SW480 (cell line): ENCODE data around the gene MEIS2.

ENCODE experiments used
- DNase-seq: peaks from one replicate; pipeline ENCODE4 v3.0.0-alpha.2; 2016; ENCODE audit warnings: low spot score

Gene MEIS2

DNA sequence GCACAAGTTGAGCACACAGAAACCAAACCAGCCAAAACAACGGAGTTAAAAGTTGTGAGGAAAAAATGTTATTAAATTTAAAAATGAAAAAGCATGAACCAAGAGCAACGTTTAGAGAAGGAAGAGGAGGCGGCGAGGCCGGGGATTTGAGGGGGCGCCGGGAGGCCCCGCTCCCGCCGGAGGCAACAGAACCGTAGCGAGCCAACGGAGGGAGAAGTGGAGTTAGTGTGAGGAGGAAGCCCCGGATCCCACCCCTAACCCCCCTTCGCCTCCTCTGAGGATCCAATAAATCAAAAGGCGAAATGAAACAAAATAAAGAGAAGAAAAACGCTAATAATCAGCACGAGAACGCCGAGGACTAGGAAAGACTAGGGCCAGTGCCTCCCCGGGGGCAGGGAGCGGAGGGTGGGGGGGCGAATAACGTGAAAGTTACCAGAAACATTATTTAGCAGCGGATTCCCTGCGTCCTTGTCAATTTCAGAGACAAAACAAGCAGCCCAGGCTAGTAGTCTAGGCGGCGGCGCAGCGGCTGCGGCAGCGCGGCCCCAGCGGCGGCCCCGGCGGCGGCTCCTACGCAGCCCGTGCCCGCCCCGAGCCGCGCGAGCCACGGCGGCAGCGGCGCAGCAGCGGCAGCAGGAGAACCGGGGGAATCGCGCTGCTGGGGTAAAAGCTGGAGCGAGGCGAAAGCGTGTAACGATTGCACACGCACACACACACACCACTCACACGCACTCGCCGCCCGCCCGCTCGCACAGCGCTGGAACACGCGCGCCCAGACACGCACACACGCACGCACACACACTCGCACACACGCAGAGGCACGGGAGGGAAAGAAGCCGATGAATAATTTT lies 1.7 kb downstream of the MEIS2 start:
- peak; percentile 49 for DNase-seq

DNA sequence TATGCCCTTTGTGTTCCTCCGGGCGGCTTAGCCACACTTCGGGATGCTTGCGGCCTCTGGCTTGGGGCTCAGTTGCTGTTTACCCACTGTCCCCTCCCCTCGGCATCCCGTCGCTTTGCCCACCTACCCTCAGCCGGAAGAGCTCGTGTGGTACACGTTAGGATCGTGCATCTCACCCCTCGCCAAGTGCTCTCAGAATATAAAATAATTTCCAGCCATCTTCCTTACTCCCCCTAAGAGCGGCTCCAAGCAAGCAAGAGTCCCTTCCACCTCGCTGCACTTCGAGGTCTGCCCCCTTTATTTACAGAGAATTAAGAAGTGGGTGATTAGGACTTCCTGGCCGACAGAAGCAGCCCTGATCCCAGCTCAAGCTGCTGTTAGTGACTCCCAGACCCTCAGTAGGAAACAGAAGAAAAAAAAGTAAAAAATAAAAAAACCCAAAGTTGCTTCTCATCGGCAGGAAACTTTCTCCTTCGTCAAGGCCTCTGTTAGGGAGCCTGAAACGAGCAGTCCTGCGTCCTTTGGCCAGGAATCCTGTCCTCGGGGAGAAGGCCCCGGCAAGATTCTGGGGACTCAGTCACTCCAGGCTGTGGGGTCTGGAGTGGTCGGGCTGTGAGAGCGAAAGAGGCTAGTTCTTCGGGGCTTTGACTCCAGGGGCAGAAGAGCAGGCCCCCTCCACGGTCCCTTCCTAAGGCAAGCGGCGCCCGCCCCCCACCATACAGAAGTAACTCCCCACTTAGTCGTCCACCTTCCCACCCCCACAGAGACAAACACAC lies 3.0 kb downstream of the MEIS2 start:
- DNase-seq: no peak

DNA sequence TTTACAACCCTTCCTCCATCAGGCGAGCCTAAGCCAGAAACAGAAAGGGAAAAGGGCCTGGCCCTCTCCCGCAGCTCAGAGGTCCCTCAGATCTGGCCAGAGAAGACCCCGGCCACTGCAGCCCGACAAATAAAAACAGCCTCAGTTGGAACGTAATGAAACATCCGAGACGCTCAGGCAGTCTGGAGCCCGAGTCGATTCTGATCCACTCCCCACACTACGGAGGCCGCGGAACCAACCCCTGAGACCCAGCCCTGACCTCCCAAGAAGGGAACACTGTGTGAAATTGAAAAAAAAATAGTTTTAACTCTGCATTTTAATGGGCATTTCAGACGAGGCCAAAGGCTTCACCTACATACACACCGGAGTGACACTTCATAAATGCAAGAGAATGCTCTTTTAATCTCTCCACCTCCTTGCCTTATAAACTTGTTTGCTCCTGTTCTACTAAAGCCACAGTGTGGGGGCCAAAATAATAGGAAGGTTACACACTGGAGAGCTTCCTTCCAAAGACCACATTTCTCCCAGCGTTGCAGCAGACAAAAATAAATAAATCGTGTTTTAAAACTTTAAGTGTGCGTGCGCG lies 3.7 kb downstream of the MEIS2 start:
- no peak for DNase-seq

DNA sequence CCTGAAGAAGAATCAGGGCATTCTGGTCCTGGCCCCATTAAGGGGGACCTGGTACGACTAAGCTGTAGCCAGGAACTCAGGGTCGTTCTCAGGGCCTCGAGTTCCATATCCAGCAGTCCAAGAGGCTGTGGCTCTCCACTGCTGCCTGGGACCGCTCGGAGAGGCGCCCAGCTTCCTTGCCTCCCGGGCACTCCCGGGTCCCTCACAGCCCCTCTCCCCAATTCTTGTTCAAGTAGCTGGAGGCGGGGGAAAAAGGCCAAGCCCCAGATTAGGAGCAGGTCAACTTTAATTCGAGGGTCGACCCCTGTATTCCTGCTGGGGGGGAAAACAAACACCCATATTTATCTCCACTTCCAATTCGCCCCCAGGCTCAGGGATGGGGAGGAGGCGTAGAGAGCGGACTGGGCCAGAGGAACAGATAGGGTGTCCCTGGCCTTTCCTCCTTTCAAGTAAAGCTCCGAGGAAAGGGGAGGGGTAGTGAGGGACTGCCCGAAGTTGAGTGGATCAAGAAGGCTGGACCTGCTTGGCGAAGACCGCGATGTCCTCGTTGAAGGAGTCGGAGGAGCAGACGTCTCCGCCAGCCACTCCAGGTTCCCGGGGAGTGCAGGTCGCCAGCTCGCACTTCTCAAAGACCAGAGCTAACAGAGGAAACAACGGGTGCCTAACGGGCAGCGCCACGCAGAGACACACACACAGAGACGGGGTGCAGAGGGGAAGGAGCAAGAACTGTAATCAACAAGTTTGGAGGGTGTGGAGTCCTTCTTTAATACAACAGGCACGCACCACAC lies 4.4 kb downstream of the MEIS2 start:
- no peak for DNase-seq

DNA sequence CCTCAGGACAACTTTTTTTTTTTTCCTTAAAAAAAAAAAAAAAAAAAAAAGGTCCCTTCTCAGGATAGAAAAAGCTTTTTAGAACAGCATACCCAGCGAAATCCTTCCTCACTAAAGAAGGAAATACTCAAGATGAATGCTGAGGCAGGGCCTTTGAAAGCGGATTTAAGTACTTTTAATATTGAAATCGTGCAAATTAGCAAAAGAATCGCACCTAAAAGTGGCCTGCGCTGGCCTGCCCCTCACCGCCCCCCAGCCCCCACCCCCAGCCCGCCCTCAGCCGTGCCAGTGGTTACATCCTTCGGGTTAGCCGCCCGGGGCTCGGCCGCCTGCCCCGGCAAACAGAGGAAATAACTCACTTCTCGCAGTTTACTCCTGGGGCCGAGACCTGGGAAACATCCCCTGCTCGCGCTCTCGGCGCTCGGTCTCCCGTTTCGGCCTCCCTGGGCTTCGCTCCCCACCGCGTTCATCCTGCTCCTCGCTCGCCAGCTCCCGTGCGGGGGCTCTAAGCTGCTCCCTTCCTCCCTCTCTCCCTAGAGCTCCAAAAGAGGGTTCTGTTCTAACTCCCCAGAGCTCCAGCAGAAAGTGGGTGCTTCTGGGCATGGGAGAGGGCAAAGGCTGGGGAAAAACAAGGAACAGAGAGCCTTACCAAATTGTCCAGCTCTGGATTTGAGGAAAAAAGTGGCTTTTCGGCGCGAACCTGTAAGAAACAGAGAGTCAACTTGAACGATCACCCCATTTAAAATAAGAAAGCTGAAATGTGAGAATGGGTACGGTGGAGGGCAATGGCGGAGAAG lies 5.2 kb downstream of the MEIS2 start:
- no peak for DNase-seq

DNA sequence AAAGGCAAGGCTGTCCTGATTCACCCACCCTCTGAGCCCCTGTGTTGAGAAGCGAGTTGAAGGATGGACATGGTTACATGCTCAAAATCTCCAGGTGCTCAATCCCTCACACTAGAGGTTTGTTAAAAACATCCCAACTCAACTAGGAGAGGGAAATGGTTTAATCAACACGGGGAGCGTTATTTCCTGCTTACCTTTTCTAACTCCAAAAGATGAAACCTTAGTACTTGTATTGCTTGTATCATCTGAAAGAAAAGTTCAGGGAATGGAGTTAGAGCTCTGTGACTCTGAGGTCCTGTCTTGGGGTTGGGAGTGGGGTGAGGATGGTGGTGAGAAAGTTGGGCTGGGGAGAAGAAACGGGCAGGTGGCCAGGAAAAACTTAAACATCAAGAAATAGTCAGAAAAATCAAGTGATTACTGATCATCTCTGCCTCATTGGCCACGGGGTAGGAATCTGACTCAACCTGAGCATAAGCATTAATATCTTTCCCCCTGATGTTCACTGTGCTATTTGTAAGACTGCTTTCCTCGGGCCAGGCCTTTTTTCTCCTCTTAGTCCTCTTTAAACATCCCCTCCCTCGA lies 5.9 kb downstream of the MEIS2 start:
- no peak for DNase-seq

DNA sequence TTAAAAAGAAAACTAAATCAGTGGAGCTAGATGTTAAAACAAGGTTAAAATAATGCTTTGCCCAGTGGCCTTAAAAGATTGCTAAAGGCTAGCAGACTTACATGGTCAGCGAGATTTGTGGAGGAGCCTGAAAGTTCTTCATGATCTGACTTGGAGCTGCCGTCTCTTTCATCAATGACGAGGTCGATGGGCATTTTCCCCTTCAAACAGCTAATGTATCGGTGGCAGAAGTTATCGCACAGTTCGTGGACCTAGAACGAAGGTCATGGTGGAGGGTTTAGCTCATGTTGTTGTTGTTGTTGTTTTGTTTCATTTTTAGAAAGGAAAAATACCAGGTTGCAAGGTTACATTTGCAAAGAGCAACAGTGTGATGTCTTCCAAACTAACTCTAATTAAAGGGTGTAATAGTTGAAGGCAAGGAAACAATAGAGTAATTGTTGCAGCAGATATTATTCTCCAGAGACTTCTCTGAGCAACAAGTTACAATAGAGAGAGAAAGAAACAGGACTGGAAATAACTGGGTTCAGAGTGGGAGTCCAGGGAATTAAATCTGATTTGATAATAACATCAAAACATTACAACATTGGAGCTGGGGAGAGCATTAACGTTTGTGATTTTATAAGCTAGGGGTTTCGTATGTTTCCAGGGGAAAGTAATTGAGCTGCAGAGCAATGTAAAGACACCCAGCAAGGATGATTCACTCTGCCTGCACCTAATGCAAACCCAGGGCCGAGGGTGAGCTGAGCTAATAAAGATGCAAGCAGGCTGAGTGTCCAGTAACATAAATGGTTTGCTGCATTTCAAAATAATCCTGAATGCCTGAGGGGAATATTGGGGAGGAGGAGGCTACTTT lies 6.6 kb downstream of the MEIS2 start:
- no peak for DNase-seq

DNA sequence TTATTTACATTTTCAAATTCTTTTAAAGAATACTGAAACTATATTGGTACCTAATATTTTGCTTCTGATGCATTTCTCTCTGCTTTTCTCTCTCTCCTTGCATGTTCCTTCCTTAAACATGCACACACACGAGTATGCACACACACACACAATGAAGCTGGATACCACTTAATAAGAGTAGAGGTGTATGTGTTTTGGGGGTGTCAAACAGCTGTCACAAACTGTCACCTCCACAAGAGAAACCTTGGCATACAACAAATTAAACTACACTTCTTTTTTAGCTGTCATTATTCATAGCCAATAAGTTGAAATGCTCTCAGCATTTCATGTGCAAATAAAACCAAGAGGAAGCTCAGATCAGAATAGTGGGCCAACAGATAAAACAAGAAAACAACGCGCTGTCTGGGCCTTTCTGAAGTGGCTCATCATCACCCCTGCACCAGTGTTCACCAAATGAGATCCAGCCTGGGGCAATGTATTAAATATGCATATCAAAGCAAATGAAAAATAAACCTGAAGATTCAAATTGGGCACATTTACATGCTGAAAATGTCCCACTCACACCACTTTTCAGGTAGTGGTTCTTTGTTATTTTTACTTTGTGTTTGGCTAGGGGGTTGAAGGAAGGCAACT lies 9.7 kb downstream of the MEIS2 start:
- DNase-seq: no peak

DNA sequence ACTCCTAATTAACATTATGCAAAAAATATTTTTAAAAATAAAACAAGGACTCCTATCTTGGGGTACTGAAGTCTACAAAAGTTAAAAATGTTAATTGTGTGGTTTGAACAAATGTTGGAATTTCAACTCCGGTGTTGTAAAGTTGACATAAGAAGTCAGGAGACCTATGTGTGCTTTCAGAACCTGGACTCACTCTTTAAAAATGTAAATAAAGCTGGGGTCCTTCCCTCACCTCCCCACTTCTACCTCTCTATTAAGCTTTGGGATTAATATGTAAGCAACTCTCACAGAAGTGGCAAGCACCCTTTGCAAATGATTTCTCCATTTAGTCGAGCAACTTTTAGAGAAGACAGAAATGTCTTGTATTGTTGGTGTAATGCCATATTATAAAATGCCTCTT lies 11.9 kb downstream of the MEIS2 start:
- no peak for DNase-seq

DNA sequence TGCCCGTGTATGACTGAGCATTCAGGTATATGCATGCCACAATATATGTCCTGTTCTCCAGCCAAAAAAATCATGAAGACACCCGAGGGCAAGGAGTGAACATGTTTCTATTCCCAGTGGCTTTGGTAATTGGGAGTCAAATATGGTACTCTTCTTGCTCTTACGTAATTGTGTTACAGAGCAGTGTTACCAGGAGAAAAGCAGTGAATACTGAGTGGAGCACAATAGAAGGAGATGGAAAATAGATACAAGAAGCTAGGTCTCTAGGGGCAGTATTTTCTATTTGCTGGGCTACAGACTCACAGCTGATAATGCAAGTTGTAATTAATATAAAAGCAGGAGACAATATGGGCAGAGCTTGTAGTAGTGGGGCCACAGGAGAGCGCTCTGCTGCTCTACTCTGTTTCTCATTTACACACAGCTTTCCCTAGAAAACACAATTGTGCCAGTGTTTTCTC lies 13.2 kb downstream of the MEIS2 start:
- no peak for DNase-seq

DNA sequence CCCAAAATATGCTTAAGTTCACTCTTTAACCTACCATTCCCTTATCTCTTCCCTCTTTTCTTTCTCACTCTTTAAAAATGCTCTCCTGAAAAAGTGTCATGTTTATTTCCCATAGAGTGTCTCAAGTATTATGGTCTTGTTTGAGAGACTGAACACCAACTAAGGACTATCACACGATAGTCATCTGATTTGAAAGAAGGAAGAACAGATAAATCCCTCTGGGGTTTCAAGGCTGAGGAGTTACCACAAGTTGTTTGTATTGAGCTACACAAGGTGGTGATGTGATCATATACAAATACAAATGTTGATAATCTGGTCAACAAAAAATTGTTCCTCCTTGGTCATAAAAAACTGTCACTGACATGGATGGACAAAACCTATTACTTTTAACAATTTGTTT lies 13.8 kb downstream of the MEIS2 start:
- DNase-seq: no peak

DNA sequence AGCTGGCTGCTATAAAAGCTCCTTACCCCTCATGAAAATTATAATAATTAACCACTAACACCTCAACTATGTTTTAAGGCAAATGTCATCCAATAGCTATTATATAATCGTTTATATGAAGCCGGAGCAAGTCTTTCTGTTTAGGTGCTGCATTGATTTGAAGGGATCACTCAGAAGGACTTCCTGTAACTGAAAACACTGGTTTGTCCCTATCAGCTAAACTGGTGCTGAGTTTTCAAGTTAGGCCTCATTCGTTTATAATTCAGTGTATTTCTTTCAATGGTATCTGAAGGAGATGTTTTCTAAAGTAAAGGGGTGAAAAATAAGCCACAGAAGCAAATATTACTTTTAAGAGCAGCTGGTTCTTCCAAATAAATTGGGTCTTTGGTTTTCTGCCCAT lies 14.2 kb downstream of the MEIS2 start:
- no peak for DNase-seq

DNA sequence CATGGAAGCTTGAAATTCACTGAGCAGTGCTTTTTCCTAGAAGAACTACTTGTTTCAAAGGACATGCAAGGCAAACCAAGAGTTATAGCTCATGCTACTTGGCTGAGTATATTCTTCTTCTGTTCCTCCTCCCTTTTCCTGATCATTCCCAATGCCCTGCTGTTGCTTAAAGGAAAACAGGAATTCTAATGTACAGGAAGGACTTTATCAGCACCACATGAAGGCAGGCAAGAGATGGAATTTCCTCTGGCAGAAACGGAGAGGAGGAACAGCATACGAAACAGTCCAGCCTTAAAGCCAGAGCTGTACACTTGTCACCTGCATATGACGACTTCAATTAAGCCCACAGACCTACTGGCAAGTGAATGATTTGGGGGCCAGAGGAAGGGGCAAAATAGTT lies 15.7 kb downstream of the MEIS2 start:
- no peak for DNase-seq

DNA sequence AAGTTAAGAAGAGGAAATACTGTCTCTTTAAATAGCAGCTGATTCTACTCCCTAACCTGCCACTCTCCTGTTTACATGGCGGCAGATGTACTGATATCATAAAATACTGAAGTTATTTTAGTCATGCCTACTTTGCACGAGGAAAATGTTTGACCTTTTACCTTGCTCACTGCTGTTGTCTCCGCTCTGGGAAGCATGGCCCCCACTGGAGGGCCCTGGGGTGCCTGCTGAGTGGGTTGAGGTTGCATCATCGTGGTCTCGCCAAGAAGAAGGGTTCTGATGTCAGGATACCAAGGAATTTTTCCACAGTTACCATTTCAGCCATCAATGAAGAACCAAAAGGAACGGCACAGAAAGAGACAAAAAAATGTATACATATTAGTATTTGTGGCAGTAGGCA lies 16.7 kb downstream of the MEIS2 start:
- DNase-seq: no peak

DNA sequence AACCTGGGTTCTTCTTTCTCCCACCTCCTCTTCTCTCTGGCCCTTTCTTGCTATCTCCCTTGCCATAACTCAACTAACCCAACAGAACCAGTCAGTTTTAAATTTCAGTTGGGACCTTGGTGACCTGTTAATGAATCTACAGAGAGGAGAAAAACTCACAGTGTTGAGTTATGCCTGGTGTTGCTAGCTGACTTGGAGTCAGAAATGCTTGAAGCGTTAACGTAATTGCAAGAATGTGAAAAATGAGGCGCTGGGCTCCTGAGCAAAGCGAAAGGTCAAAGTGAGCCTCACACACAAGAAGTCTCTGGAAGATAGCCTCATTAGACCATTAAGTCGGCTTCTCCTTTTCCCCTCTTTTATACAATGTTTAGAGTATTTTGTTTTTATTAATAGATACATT lies 18.4 kb downstream of the MEIS2 start:
- DNase-seq: no peak

DNA sequence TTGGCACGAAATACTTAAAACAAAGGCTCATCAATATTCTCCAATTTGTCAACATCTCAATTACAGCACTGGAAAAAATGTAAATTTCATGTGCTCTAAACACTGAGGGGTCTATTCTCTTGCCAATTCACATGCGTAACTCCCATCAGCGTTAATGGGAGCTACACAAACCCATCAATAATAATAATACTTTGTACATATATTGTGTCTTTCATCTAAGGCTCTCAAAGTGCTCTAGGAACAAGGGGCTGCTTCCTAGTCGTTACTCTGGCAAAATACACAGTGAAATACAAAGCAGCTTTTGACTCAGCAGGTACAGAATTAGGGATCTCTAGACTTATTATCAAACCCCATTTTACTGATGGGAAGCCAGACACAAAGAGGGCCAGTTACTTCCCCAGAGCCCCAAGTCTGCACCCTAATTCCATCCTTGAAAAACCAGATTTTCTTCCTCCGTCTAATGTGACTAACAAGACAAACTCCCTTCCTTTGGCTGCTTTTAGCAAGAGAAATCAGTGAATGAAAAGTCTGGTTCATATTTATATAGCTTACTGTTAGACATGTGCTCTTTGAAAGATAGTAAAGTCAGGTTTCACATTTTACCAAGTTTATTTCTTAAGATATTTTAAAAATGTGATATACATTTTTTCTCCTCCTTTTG lies 20.0 kb downstream of the MEIS2 start:
- DNase-seq: no peak

DNA sequence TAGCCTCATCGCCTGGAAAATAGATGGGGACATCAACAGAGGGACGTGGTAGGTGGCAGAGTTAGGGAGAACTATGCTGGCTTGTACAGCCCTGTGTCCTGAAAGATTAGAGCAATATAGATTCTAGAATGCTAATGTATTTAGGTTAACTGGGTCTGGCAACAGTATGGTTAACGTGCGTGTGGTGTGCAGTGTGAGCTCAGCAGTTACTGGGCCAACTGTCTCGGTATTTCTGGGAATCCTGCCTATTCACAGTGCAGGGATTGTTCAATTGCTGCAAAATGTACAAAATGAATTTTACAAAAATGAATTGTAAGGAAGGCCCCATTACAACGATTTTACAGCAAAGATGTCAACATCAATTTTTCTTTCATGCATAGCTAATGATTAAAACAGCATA lies 20.6 kb downstream of the MEIS2 start:
- DNase-seq: no peak

DNA sequence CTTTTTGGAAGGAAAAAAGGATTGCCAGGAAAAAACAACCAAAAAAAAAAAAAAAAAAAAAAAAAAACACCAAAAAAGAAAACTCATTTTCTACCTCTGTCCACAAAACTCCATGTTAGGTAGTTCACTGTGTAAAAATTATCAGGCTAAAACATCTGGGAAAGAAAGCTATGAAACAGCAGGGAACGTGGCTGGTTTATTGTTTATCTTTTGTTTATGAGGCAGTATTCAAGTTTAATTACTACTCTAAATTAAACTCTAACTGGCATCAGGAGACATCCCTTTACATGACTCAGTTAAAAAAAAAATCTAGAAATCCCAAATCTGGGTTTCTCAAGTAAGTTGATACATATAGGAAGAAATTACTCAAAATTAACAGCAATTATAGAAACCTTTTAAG lies 21.8 kb downstream of the MEIS2 start:
- no peak for DNase-seq
